ENCODE results near the gene TMEM120B.
A peak's percentile ranks its signal among the peaks of the same experiment; 100 is the strongest.

The TMEM120B gene

DNA sequence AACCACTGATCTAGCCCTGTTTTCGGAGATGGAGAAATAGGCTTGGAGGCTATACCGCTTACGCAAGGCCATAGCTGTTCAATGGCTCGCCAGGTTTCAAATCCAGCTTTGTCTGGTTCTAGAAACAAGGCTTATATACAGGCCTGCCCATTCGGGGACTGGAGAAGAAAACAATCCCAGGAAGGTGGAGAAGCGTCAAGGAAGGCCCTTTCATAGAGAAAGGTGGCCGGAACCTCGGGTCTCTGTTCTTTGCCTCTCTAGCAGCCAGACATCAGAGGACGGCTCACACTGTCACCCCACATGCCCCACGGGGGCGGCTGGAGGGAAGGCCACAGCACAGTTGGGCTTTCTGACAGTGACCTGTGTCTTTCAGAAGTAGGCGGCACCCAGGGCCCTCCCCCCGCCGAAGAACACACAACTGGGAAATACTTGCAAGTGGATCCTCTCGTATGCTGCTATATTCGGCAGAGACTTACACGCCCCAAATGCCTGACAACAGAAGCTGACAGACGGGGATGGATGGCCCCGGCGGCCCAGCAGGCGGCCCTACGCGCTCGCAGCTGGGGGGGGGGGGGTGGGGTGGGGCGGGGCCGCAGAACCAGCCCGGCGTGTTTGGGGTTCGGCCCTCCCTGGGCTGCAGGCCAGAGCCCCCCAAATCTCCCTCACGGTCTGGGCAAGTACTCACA is 86.7 kb downstream of the TMEM120B start:
- H3K9me3 ChIP-seq (ENCODE audit: low read length), result no peaks in the 10 kb centered on the region
- H3K4me3 ChIP-seq (ENCODE audit: low read depth, low read length, poor library complexity, severe bottlenecking), result peak overlapping the region; percentile 79
- H3K9me2 ChIP-seq (ENCODE audit: low read depth, low read length), result no peaks in the 10 kb centered on the region
- peak overlapping the region; percentile 92 for H3K27ac ChIP-seq (ENCODE audit: low read depth, low read length, poor library complexity, severe bottlenecking)
- no peak overlapping the region for H2AFZ ChIP-seq (ENCODE audit: low read length)
- TF ChIP-seq EZH2 (IDR thresholded peaks at IDR 0.05; ENCODE audit: borderline replicate concordance, low read length) (no peak), CTCF (IDR thresholded peaks at IDR 0.05; ENCODE audit: low read length) (no peak)
- no peaks in the 10 kb centered on the region for H3F3A ChIP-seq (ENCODE audit: insufficient read depth, low read length)
- H4K20me1 ChIP-seq (ENCODE audit: insufficient read depth, low read length), result no peaks in the 10 kb centered on the region
- H3K36me3 ChIP-seq (ENCODE audit: insufficient read depth, low read length), result peaks cover 12% of the 10 kb centered on the region; the same call in 1 of the 2 replicates
- peaks cover 5% of the 10 kb centered on the region; the same call in 1 of the 2 replicates for H3K79me2 ChIP-seq (ENCODE audit: insufficient read depth, low read length)
- H3K9ac ChIP-seq (ENCODE audit: low read length), result peak overlapping the region; percentile 97
- peak overlapping the region; percentile 75 for H3K4me2 ChIP-seq (ENCODE audit: low read length)
- H3K4me1 ChIP-seq (ENCODE audit: insufficient read depth, low read length, severe bottlenecking), result peaks cover 60% of the 10 kb centered on the region
- H3K27me3 ChIP-seq (ENCODE audit: insufficient read depth, low read length), result no peaks in the 10 kb centered on the region

DNA sequence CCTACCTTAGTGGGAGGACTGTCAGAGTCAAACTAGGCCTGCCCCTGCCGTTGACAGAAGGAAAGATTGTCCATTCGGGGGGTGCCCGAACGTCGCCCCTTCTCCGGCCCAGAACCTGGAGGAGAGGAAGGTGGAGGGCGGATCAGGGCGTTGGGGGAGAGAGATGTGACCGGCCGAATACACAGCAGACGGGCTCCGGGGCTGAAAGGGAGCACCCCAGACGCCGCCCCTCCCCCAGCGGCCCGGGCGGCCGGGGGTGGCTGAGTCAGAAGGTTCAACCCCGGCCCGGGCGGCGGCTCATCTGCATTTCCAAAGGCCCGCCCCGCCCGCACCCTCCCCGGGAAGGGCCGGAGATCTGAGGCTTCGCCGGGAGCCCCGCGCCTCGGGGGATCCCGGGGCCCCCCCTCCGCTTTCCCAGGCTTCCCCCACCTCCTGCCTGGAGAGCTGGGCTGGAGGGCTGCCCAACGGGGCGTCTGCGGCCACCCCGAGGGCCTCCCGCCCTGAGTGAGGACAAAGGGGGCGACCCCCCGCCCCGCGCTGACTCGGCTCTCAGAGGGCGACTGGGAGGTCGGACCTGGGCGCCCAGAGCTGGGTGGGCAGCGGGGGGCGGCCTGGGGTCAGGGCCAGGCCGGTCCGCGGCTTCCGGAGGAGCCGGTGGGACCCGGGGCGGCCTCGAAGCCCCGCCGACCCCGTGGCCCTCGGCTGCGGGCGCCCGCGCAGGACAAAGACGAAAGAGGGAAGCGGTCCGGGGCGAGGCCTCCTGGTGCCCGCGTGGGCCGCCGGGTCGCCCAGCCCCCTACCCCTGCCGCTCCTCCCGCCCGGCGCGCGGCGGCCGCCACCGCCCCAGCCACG is 87.5 kb downstream of the TMEM120B start:
- H4K20me1 ChIP-seq (ENCODE audit: insufficient read depth, low read length), result no peaks in the 10 kb centered on the region
- peak overlapping the region; percentile 79 for H3K4me3 ChIP-seq (ENCODE audit: low read depth, low read length, poor library complexity, severe bottlenecking)
- H3K79me2 ChIP-seq (ENCODE audit: insufficient read depth, low read length), result peaks cover 8% of the 10 kb centered on the region; the same call in 1 of the 2 replicates

GRCh38 chr12:121800694-121801594 is 88.4 kb downstream of the TMEM120B start:
- peak overlapping the region; percentile 79 for H3K4me3 ChIP-seq (ENCODE audit: low read depth, low read length, poor library complexity, severe bottlenecking)
- H3K9me3 ChIP-seq (ENCODE audit: low read length), result no peaks in the 10 kb centered on the region
- no peaks in the 10 kb centered on the region for H3F3A ChIP-seq (ENCODE audit: insufficient read depth, low read length)
- no peaks in the 10 kb centered on the region for H3K27me3 ChIP-seq (ENCODE audit: insufficient read depth, low read length)
- H2AFZ ChIP-seq (ENCODE audit: low read length), result no peak overlapping the region
- TF ChIP-seq EZH2 (IDR thresholded peaks at IDR 0.05; ENCODE audit: borderline replicate concordance, low read length), result no peak
- TF ChIP-seq CTCF (IDR thresholded peaks at IDR 0.05; ENCODE audit: low read length), result no peak
- H3K79me2 ChIP-seq (ENCODE audit: insufficient read depth, low read length), result peaks cover 8% of the 10 kb centered on the region; the same call in 1 of the 2 replicates
- H3K36me3 ChIP-seq (ENCODE audit: insufficient read depth, low read length), result peaks cover 12% of the 10 kb centered on the region; the same call in 1 of the 2 replicates
- H3K9me2 ChIP-seq (ENCODE audit: low read depth, low read length), result no peaks in the 10 kb centered on the region
- peak overlapping the region; percentile 85 for H3K4me2 ChIP-seq (ENCODE audit: low read length)
- H4K20me1 ChIP-seq (ENCODE audit: insufficient read depth, low read length), result no peaks in the 10 kb centered on the region
- peak overlapping the region; percentile 97 for H3K9ac ChIP-seq (ENCODE audit: low read length)
- peak overlapping the region; percentile 95 for H3K27ac ChIP-seq (ENCODE audit: low read depth, low read length, poor library complexity, severe bottlenecking)
- peaks cover 53% of the 10 kb centered on the region for H3K4me1 ChIP-seq (ENCODE audit: insufficient read depth, low read length, severe bottlenecking)

More for the DNA sequence above, 87.5 kb downstream of the TMEM120B start:
- Histone ChIP-seq H3K9me2 (ENCODE audit: low read depth, low read length) (no peaks in the 10 kb centered on the region), H2AFZ (ENCODE audit: low read length) (no peak overlapping the region), H3K4me2 (ENCODE audit: low read length) (peak overlapping the region; percentile 75), H3K9me3 (ENCODE audit: low read length) (no peaks in the 10 kb centered on the region), H3K27ac (ENCODE audit: low read depth, low read length, poor library complexity, severe bottlenecking) (peak overlapping the region; percentile 92), H3K27me3 (ENCODE audit: insufficient read depth, low read length) (no peaks in the 10 kb centered on the region), H3K4me1 (ENCODE audit: insufficient read depth, low read length, severe bottlenecking) (peaks cover 52% of the 10 kb centered on the region), H3F3A (ENCODE audit: insufficient read depth, low read length) (no peaks in the 10 kb centered on the region), H3K9ac (ENCODE audit: low read length) (peak overlapping the region; percentile 97), H3K36me3 (ENCODE audit: insufficient read depth, low read length) (peaks cover 12% of the 10 kb centered on the region; the same call in 1 of the 2 replicates)
- TF ChIP-seq EZH2 (IDR thresholded peaks at IDR 0.05; ENCODE audit: borderline replicate concordance, low read length), result no peak

Data from OCI-LY1 (cell line).